ENCODE measurements around the gene OR6B3. TPM values are rescaled to one million over a fixed set of nuclear protein-coding genes. Genes with fewer than 3 reads are reported as not detected.

OR6B3 gene
- total and polyA plus RNA-seq, 4 donors, result not detected

GRCh38 chr2:239997686-239998409 lies 55.5 kb downstream of the OR6B3 start:
- 78% methylated on average over 9 of the region's 9 CpGs for WGBS
- H3K27me3 ChIP-seq (ENCODE audit: control insufficient read depth in 4 of 4, insufficient read depth in 4 of 4, low read length in 3 of 4), result no peaks in the 10 kb centered on the region
- H3K9me3 ChIP-seq (ENCODE audit: control insufficient read depth in 4 of 4, low read length in 3 of 4), result no peaks in the 10 kb centered on the region
- TF ChIP-seq FOXA2 (IDR thresholded peaks at IDR 0.05) (no peak), FOXA1 (IDR thresholded peaks at IDR 0.05) (no peak), NR2F2 (IDR thresholded peaks at IDR 0.05) (no peak), SP1 (IDR thresholded peaks at IDR 0.05) (no peak)
- TF ChIP-seq, protein P1, sequence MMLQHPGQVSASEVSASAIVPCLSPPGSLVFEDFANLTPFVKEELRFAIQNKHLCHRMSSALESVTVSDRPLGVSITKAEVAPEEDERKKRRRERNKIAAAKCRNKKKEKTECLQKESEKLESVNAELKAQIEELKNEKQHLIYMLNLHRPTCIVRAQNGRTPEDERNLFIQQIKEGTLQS (IDR thresholded peaks at IDR 0.05), result no peak
- no peak overlapping the region for H3K9ac ChIP-seq (ENCODE audit: low read depth in 1 of 2, low read length in 2 of 2)
- H3K4me3 ChIP-seq (ENCODE audit: low read depth in 1 of 3, low read length in 3 of 3), result no peak overlapping the region
- no peak overlapping the region for H3K27ac ChIP-seq (ENCODE audit: low read depth in 1 of 2, low read length in 2 of 2)
- peaks cover 11 to 43% (median 31%) of the 10 kb centered on the region in 4 donors for H3K36me3 ChIP-seq (ENCODE audit: control insufficient read depth in 4 of 4, insufficient read depth in 3 of 4, low read depth in 1 of 4, low read length in 3 of 4)
- no peak for DNase-seq (ENCODE audit: low spot score)
- no peaks in the 10 kb centered on the region for H3K4me1 ChIP-seq (ENCODE audit: control insufficient read depth in 4 of 4, insufficient read depth in 4 of 4, low read length in 3 of 4)

Other genes with a start within 250 kb of the OR6B3 start
- 10 to 100 TPM; 43.6 to 72.7 TPM for gene NDUFA10, start 28.2 kb downstream of the OR6B3 start, total RNA-seq
- 10 to 100 TPM; 61.3 to 93.0 TPM for gene NDUFA10, start 28.2 kb downstream of the OR6B3 start, polyA plus RNA-seq
- gene OR6B2, start 23.1 kb downstream of the OR6B3 start, total RNA-seq, result not detected
- gene OR6B2, start 23.1 kb downstream of the OR6B3 start, polyA plus RNA-seq, result not detected
- gene COPS9, start 82.8 kb upstream of the OR6B3 start, total RNA-seq, result 10 to 100 TPM; 12.9 to 82.4 TPM
- 100 to 1,000 TPM in 1 of 2 donors, 10 to 100 TPM in 1; 76.8 to 138 TPM for gene COPS9, start 82.8 kb upstream of the OR6B3 start, polyA plus RNA-seq
- not detected for gene OTOS, start 87.1 kb upstream of the OR6B3 start, total RNA-seq
- gene OTOS, start 87.1 kb upstream of the OR6B3 start, polyA plus RNA-seq, result not detected